GM12801 (cell line): ENCODE results near the gene C5orf58.

Source experiments
- CTCF ChIP-seq: IDR thresholded peaks from one replicate; pipeline ENCODE4 v1.5.1; 2011; ENCODE audit warnings: control low read depth; ENCODE audit not compliant: insufficient read length; ENCODE audit errors: extremely low read depth

C5orf58 gene

DNA sequence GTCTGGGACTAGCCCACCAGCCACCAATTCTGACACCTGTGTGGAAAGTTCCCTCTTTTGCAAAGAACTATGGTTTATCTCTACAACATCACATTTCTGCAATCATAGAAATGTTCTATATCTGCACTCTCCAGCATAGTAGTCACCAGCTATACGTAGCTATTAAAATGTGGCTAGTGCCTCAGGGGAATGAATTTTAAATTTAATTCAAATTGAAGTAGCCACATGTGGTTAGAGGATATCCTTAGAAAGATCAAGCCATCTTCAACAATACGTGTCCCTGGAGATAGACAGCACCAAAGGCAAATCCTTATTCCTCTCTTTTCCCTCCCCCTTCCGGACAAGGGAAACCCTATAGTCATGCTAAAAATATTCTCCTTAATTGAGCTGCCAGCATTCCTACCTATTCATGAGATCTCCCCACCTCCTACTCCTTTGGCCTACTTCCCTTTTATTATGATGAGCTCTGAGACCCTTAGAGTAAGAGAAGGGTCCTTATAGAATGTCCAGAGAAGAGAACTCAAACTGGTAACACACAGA is 53.7 kb downstream of the C5orf58 start:
- no peak for TF ChIP-seq CTCF

- TF ChIP-seq CTCF, result no peak
Observed at GRCh38 chr5:170287532-170287931, 54.7 kb downstream of the C5orf58 start.

DNA sequence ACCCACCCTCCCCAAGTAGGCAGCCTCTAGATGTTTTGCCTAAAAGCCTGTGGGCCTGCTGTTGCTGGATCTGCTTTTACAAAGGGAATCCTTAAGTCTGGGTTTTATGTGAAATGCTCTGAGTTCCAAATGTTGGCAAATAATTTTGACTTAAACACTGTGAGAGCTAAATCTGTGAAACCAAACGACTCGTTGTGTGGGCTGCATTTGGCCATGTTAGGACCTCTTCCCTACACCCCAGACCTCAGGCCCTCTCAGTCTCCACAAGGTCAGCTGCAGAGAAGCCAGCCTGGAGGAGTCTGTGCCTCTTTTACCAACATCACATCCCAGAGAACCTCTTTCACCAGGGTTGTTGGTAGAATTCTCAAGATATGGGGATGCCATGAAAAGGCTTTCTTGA is 55.4 kb downstream of the C5orf58 start:
- TF ChIP-seq CTCF, result no peak

GRCh38 chr5:170288551-170288950 is 55.8 kb downstream of the C5orf58 start:
- TF ChIP-seq CTCF, result no peak

DNA sequence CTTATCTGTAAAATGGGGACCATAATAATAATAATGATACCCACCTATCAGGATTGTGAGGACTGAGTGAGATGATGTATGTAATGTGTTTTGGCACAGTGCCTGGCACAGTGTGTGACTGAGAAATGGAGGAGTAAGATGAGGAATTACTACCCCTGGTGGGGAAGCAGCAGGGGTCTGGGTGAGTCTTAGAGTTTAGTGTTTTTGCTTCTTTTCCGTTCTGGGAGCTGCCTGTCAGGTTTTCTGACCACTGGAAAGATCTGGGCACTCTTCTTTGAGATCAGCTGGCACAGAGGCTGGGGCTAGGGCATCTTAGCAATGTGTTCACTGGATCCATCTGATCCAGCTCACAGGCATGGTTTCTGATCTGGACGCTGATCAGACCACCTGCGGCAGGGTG is 56.3 kb downstream of the C5orf58 start:
- no peak for TF ChIP-seq CTCF

DNA sequence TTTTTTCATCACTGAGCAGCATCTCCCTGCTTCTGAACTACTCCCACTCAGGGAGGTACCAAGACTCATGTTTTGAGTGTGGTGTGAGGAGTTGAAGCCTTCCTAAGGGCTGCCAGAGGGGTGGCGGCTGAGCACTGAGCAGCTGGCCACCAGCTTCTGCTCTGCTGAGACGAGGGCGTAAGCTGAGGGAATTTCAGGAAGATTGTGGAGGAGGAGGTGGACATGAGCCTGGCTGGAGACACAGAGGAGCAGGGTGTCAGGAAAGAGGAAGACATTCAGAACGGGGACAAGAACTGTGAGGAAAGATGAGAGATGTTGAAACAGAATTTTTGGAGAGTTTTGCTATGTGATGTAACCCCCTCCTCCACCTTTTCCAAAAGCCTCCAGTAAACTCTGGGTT is 57.0 kb downstream of the C5orf58 start:
- no peak for TF ChIP-seq CTCF

- TF ChIP-seq CTCF, result no peak
Observed at GRCh38 chr5:170290498-170290897, 57.7 kb downstream of the C5orf58 start.
